ENCODE data around the gene CELF2. TPM values are rescaled to one million over a fixed set of nuclear protein-coding genes. Genes with fewer than 3 reads are reported as not detected.

Gene CELF2
- total RNA-seq, 1 donor from 2014 or later = 3.8 TPM

DNA sequence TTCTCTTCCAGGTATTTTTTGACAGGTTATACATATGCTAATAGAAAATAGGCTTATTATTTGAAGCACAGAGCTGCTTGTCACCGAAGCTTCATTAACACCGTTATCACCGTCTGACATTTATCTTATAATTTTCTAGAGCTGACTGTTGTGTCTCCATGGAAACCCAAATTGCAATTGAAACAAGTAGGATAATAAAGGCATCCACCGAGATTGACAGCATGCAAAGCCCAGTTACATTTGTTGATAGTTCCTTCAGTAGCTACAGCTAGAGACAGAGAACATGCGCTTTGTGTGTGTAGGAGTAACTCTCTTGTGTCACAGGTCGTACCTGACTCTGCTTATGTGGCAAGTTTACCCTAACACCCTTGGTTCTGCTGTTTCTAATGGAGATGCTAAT, 135.6 kb downstream of the CELF2 start:
- TF ChIP-seq, protein P1, sequence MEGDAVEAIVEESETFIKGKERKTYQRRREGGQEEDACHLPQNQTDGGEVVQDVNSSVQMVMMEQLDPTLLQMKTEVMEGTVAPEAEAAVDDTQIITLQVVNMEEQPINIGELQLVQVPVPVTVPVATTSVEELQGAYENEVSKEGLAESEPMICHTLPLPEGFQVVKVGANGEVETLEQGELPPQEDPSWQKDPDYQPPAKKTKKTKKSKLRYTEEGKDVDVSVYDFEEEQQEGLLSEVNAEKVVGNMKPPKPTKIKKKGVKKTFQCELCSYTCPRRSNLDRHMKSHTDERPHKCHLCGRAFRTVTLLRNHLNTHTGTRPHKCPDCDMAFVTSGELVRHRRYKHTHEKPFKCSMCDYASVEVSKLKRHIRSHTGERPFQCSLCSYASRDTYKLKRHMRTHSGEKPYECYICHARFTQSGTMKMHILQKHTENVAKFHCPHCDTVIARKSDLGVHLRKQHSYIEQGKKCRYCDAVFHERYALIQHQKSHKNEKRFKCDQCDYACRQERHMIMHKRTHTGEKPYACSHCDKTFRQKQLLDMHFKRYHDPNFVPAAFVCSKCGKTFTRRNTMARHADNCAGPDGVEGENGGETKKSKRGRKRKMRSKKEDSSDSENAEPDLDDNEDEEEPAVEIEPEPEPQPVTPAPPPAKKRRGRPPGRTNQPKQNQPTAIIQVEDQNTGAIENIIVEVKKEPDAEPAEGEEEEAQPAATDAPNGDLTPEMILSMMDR (IDR thresholded peaks at IDR 0.05; ENCODE audit: unreplicated experiment) = no peak
- Mint-ChIP-seq H3K27ac (no peak overlapping the region), H3K36me3 (ENCODE audit: insufficient read depth) (no peaks in the 10 kb centered on the region), H3K4me3 (ENCODE audit: low read depth) (no peak overlapping the region), H3K27me3 (peaks cover 30% of the 10 kb centered on the region), H3K4me1 (ENCODE audit: low read depth) (peaks cover 24% of the 10 kb centered on the region), H3K9me3 (ENCODE audit: low read depth) (no peaks in the 10 kb centered on the region)
- no peak for DNase-seq (ENCODE audit: low spot score, unreplicated experiment)

DNA sequence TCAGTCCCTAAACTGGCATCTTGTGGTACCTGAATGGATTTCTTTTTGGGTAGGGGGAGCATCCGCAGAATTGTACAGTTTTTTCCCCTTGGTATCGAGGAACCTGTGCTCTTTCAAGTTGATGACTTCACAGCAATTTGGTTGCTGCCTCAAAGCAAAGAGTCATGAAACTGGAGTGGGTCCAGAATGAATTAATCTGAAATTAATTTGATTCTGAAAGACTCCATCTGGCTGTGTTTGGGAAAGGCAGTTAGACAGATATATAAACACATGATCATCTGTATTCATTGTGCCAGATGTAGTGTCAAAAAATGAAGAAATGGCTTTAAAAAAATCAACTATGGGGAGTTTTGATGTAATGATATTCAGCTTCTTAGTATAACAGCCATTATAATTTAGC, 136.1 kb downstream of the CELF2 start:
- H3K27ac Mint-ChIP-seq = no peak overlapping the region
- H3K9me3 Mint-ChIP-seq (ENCODE audit: low read depth) = no peaks in the 10 kb centered on the region
- TF ChIP-seq, protein P1 (IDR thresholded peaks at IDR 0.05; ENCODE audit: unreplicated experiment) = no peak
- DNase-seq (ENCODE audit: low spot score, unreplicated experiment) = no peak
- peaks cover 30% of the 10 kb centered on the region for H3K27me3 Mint-ChIP-seq
- no peak overlapping the region for H3K4me3 Mint-ChIP-seq (ENCODE audit: low read depth)
- peaks cover 20% of the 10 kb centered on the region for H3K4me1 Mint-ChIP-seq (ENCODE audit: low read depth)
- H3K36me3 Mint-ChIP-seq (ENCODE audit: insufficient read depth) = no peaks in the 10 kb centered on the region

DNA sequence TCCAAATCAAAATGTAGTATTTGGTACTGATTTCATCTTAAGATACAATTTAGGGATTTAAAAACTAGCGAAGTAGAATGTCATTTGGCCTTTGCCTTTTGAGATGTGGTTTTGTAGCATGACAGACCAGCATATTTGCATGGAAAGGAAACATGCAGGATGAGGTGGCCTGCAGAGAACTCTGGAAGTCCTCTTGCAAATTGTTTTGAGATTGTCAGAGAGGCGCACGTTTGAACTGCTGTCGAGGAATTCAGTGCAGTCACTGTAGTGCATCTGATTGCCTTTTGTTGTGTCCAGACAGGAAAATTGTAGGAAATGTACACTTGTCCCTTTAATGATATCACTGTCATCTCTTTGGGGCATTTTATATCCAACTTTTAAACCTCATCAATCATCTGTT, 136.7 kb downstream of the CELF2 start:
- H3K27ac Mint-ChIP-seq = no peak overlapping the region
- peaks cover 30% of the 10 kb centered on the region for H3K27me3 Mint-ChIP-seq
- no peak for DNase-seq (ENCODE audit: low spot score, unreplicated experiment)
- no peak overlapping the region for H3K4me3 Mint-ChIP-seq (ENCODE audit: low read depth)
- TF ChIP-seq, protein P1 (IDR thresholded peaks at IDR 0.05; ENCODE audit: unreplicated experiment) = no peak
- peaks cover 17% of the 10 kb centered on the region for H3K4me1 Mint-ChIP-seq (ENCODE audit: low read depth)
- no peaks in the 10 kb centered on the region for H3K36me3 Mint-ChIP-seq (ENCODE audit: insufficient read depth)
- H3K9me3 Mint-ChIP-seq (ENCODE audit: low read depth) = no peaks in the 10 kb centered on the region

DNA sequence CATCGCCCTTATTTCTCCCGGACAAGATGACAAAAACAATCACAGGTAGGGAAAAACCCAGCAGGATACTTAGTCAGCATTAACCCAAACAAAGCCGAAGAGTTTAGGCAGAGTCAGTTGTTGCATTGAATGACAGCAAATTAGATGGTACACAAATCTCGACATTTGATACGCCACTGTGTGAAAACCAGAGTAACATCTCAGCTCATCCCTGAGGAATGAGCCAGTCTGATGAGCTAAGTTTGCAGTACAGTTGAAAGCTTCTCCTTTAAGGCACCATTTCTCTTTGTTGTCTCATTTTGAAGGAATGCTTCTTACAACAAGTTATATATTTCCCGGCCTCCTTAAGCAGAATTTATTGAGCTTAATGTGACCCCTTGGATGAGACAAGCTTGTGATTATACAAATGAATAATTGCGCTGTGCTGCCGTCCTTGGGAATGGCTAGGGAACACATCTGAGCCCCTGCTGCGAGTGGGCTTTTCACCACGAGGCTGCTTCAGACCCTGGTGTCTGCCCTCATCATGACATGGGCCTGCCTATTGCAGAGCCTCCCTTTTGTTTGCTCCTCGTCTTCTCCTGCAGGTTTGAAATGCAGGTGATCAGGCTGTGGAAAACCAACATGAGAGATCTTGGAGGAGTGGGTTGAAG, 137.3 kb downstream of the CELF2 start:
- H3K4me1 Mint-ChIP-seq (ENCODE audit: low read depth) = peaks cover 10% of the 10 kb centered on the region
- H3K9me3 Mint-ChIP-seq (ENCODE audit: low read depth) = no peaks in the 10 kb centered on the region
- peaks cover 30% of the 10 kb centered on the region for H3K27me3 Mint-ChIP-seq
- H3K27ac Mint-ChIP-seq = no peak overlapping the region
- H3K36me3 Mint-ChIP-seq (ENCODE audit: insufficient read depth) = no peaks in the 10 kb centered on the region
- no peak for DNase-seq (ENCODE audit: low spot score, unreplicated experiment)
- TF ChIP-seq, protein P1 (IDR thresholded peaks at IDR 0.05; ENCODE audit: unreplicated experiment) = no peak
- H3K4me3 Mint-ChIP-seq (ENCODE audit: low read depth) = no peak overlapping the region

DNA sequence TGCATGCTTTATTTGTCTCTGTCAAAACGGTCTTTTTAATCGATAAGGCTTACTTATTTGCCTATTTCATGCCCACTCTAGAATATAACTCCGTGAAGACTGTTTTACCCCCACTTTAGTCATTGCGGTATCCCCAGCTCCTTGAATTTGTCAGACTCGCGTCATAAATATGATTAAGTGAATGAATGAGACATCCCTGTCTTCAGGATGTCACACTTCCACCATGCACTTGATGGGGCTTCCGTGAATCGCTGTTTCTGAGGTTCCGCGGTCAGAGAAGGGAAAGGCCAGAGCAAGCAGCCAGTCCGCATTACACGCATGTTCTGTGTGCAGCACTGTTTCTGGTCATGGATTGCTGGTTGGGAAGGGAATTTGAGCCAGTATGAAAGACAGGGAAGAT, 138.8 kb downstream of the CELF2 start:
- Mint-ChIP-seq H3K27me3 (peaks cover 33% of the 10 kb centered on the region), H3K9me3 (ENCODE audit: low read depth) (peaks cover 3% of the 10 kb centered on the region), H3K4me3 (ENCODE audit: low read depth) (no peak overlapping the region), H3K4me1 (ENCODE audit: low read depth) (no peaks in the 10 kb centered on the region), H3K36me3 (ENCODE audit: insufficient read depth) (no peaks in the 10 kb centered on the region), H3K27ac (no peak overlapping the region)
- no peak for DNase-seq (ENCODE audit: low spot score, unreplicated experiment)
- TF ChIP-seq, protein P1 (IDR thresholded peaks at IDR 0.05; ENCODE audit: unreplicated experiment) = no peak
